CMK (cell line): ENCODE data around the gene ANO6.
"Not testable (repeated sequence)": the region's sequence is repeated elsewhere in the genome, so short reads cannot be mapped to it uniquely, and the experiment has no call there.

ENCODE experiments used
- DNase-seq: peaks from one replicate; pipeline ENCODE4 v3.0.0-alpha.2; 2010; ENCODE audit warnings: low read depth

ANO6 gene

DNA sequence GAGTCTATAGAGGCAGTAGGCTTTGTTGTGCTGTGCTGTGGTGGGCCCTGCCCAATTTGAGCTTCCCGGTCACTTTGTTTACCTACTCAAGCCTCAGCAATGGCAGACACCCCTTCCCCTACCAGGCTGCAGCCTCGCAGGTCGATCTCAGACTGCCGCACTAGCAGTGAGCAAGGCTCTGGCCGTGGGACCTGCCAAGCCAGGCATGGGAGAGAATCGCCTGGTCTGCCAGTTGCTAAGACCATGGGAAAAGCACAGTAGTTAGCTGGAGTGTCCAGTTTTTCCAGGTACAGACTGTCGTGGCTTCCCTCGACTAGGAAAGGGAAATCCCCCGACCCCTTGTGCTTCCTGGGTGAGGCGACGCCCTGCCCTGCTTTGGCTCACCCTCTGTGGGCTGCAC lies 26.3 kb downstream of the ANO6 start:
- DNase-seq: no peak

DNA sequence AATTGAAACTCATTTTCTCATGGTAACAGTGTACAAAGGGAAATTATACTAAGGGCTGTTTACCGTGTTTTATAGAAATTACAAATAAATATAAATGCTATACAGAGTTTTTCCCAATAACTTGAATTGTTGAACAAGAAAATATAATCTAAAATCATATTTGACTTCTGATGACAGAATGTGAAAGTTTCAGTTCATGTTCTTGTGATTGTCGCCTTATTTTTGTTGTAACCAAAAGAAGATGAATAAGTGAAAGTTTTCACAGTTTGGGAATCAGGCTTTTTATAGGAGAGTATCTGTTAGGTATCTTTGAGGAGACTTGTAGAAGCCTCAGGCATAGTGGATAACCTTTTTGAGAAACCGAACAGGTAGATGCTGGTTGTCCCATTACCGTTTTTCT lies 28.1 kb downstream of the ANO6 start:
- DNase-seq: no peak

DNA sequence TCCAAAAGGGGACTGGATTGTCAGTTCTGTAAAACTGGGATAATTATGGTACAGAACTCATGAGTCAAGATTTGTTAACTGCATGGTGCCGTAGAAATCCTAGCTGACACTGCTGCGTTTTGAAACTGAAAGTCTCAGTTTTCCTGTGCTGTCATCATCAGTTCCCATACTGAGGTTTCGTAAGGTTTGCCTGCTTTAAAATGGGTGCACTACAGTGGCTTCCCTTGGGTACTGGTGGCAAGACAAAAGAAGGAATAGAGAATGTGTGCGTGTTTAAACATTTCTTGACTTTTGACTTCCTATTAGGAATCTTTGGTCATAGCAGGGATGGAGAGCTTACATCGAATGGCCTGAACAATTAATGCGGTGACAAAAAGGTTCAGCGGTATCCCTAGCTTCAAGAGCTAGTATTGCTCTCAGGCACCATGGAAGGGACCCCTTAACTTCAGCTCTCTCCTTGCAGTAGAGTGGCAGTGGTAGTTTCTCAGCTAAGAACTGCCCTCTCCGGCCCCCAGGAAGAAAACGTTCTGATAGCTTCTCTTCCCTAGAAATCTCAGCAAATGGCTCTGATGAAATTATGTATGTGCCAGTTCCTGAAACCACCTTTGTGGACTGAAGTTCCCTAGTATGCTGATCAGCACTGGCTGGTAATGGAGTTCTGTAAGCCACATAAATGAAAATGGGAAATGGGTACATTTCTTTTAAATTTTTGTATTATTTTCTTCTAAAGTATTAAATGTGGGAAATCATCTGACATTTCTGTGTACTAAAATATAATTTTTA lies 28.9 kb downstream of the ANO6 start:
- no peak for DNase-seq

DNA sequence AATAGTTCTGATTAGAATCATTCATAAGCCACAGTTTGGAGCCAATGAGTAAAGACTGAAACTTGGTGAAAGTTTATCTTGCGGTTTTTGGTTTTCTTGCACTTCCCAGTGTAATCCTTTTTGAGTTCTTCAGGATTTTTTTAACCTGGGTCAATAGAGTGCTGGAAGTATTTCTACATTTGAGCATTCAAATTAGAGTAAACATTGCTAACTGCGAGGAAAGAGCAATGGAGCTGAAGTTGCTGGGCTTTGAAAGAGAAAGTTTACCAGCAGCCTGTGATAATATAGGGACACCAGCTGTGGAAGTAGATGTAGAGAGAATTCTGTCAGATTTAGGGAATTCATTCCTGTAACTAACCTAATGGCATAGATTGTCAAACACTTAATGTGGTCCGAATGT lies 30.3 kb downstream of the ANO6 start:
- no peak for DNase-seq

DNA sequence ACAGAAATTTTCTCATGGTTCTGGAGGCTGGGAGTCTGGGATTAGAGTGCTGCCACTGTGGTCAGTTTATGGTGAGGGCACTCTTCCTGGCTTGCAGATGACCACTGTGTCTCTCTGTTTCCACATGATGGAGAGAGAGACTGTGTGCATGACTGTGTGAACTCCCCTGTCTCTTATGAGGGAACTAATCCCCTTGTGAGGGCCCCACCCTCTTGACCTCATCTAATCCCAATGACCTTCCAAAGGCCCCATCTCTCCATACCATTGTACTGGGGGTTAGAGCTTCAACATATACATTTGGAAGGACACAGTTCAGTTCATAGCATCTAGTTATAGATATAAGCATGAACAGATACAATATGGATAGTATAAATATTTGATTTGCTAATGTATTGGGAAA lies 31.7 kb downstream of the ANO6 start:
- no peak for DNase-seq

DNA sequence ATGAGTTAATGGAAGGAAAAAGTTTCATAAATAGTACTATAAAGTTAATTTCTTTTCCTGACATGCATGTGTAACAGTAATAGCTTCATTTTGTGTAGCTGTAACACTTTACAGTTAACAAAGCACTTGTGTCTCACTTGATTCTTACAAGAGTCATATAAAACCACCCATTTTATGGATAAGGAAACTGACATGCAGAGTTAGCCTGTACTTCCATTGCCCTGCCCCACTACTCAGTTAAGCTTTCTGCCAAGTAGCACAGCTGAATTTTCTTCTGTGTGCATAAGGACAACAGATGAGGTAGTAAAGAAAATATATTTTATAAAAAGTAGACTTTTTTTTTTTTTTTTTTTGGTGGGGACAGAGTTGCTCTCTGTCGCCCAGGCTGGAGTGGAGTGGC lies 32.2 kb downstream of the ANO6 start:
- DNase-seq: no peak

DNA sequence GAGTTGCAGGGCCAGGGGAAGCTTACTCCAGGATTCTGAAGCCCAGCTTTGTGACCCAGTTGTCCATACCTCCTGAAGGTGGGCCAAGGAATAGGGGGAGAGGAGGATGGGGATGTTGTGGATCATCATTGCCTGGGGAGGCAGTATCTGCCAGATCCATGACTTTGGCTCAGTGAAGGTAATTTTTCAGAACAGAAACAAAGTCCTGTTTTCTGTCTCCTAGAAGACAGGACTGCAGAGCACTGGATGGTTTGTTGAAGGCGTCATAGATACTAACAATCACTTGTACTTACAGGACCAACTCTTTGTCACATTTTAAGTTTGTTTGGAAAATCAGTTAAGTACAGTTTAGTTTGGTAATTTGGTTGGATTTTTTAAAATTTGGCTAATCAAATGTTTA lies 38.4 kb downstream of the ANO6 start:
- DNase-seq: no peak

DNA sequence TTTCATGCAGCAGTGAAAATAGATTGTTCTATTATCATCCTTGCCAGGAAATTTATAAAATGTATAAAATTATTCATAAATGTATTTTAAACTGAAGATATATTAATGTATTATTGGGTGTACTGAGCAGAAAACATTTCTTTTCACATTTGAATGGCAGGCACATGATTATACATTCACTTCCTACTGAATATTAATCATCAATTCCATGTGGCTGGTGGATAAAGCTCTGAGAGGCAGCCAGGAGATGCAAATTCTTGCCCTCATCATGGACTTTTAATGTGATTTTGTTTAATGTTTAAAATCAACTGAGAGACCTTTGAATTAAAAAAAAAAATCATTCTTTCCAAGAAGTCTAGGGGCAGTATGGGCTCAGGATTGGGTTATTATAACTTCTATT lies 40.8 kb downstream of the ANO6 start:
- DNase-seq: no peak

DNA sequence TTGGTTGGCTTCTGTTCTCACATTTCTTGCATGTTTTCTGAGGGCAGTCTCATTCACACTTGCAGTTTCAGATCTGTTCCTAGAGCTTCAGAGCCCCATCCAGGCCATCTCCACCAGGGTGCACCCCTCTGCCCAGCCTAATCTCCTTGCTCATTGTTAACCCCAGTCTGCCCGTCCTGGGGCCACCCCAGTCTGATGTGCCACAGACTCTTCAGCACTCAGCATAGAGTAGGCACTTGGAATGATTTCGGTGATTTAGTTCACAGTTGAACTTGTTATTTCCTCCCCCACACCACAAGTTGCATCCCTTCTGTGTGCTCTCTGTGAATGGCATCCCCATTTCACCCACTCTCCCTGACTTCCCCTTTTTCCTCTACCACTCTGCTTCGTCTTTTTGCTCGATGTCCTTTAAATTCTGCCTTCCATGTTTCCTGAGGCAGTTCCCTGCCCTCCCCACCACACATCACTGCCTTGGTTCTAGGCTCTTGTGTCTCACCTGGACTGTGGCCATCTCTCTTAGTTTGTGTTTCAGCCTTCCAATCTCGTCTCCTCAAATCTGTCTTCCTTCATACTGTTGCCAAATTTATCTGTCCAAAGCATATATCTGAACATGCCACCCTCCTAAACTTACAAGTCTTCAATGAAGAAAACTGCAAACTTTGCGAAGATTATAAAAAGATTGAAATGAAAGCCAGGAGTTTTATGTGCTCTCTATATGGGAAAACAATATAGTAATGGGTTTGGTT lies 41.5 kb downstream of the ANO6 start:
- peak; percentile 9 for DNase-seq

DNA sequence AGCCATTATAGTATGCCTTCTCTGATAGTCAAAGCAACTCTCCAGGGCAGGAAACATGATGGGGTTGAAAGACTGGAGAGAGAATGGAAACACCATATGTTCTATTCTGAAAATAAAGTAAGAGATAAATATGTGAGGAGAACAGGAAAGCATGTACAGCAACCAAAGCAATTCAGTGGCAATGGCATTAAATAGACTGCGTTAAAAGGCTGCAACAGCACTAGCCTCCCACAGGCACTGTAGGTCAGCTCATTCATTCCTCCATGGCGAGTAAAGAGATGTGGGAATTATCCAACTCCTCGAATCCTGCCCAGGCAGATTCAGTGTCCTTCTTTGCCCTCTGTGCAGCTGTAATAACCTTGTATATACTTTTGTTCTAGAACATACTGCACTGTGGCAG lies 43.8 kb downstream of the ANO6 start:
- DNase-seq: no peak

DNA sequence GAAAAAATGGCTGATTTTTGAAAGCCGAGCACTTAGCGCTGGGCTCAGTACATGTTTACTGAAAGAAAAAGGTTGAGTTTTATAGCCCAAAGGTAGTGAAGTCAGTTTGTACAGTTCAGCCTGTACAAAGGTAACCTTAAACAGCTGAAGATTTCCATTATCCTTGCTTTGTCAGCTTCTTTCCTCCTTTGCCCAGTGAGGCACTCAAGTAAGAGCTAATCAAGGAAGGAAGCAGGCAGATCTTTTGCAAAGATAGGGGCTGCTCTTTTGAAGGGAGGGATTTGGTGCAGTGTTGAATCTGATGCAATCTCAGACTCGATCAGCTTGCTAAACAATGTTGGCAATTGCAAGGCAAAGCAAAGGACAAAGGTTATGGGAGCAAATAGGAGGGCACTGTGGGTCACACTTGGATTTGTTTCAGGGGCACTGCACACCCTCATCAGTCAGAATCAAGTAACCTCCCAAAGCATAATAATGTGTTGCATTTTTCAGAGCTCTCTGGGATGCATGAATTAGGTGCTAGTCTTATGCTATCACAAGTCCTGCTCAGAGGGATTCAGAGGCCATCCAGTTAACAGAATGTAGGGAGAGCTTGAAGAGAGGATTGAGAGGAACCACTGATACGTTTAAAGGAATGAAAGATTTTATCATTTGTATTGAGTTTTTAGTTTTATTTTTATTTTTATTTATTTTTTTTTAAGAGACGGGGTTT lies 44.4 kb downstream of the ANO6 start:
- peak; percentile 7 for DNase-seq

DNA sequence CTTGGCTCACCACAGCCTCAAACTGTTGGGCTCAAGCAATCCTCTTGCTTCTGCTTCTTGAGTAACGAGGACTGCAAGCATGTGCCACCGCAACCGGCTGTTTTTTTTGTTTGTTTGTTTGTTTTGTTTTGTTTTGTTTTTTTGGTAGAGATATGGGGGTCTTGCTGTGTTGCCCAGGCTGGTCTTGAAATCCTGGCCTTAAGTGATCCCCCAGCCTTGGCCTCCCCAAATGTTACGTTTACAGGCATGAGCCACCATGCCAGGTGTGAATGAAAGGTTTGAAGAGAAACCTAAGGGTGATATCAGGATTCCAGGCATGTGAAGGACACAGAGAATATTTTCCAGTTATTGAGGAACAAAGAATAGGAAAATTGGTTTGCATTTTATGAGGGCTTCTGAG lies 45.0 kb downstream of the ANO6 start:
- DNase-seq: no peak

DNA sequence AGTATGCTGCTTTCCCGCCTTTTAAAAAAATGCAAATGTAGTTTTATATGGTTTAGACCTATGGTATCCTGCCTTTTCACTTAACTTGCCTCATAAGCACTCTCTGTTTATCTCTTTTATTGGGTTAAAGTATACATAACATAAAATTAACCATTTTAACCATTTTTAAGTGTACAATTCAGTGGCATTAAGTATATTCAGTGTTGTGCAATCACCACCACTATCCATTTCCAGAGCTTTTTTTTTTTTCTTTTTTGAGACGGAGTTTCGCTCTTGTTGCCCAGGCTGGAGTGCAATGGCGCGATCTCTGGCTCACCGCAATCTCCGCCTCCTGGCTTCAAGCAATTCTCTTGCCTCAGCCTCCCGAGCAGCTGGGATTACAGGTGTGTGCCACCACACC lies 46.3 kb downstream of the ANO6 start:
- not testable (repeated sequence) for DNase-seq

DNA sequence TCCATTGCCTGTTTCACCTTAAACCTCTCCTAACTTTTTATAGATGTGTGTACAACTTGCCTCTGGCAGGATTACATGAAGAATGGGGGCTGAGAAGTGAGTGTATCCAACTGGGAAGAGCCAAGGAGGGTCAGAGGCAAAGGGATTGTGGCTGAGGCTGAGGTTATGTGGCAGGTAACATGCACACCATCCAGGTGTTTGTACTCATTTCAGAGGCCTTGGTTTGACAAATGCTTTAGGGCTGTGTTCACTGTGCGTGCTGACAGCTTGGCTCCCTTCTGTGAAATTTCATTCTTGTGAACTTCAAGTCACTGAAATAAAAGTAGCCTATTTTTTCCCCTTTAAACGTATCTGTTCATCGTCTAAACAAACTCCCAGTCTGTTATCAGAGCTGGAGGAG lies 47.7 kb downstream of the ANO6 start:
- DNase-seq: no peak

DNA sequence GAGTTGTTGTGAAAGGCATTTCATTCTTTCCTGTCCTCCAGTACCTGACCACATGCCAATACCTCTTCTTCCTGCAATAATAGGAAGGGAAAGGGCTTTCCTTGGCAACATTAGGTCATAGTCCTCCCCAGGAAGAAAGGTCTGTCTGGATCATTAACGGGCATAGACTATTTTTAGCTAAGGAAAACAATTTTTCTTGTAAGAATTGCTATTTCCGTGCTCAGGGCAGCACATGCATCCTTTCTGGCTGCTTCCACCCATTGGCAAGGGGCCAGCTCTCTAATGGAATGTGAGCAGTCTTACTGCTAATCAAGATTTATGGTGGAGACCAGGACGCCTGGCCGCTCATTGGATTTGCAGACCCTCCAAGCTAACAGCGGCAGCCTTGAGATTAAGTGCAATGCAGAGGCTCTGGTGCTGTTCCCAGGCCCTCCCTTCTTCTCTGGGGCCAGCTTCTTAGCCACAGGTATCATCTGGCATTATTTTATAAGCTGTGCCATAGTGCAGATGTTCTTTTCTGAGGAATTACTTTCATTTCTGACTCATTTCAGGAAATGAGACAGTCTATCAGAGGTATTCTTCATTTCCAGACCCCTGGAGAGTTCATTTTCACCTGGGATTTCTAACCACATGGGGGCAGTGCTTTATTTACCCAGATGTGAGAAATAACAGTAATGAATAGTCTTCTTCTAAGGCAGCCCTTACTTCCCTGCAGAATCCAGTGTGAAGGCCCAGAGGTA lies 52.9 kb downstream of the ANO6 start:
- no peak for DNase-seq

DNA sequence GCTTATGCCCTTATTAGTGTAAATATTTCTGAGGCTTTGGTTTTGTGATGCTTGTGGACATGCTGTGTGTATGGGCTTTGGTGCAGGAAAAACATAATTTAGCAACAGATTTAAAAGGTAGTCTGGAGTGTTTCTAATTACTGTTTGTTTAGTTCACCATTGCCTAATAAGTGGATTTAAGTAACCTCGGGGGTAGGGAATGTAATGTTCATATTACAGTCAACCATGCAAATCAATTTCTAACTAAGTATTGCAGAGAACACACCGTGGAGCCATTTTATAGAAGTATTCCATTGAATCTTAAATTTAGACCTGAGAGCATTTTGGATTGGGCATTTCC lies 53.5 kb downstream of the ANO6 start:
- no peak for DNase-seq

DNA sequence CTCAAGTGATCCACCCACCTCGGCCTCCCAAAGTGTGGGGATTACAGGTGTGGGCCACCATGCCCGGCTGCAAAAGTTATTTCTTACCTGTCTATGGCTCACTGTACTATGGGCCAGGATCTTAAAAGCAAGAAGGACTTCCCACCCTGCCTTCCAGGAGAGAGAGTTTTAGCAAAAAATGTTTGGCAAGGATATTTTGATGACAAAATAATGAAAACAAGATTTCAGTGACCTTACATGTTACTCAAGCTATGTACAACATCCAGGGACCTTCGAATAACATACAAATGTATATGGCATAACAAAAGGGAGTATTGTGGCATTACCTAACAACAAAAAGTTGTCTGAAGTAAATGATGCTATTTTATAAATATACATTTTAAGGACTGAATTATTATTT lies 55.1 kb downstream of the ANO6 start:
- no peak for DNase-seq

DNA sequence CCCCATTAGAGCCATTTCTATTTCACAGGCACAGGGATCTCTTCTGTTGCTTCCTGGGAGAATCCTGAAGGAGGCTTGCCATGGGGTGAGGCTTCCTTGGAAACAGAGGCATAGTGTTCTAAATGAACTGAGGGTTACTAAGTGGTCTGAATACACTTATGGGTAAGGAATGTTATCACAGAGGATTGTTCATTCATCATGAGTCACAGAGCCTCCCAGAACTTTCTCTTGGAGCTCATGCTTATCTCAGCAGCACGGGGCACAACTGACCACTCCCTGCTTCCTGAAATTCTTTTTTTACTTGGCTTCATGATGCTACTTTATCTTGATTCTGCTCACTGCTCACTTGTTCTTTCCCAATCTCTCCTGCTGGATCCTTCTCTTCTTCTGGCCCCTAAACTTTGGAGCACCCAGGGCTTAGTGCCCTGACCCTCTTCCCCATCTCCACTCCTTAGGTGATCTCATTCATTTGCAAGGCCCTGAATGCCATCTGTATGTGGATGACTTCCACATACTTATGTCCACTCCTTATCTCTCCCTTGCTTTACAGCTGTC lies 57.9 kb downstream of the ANO6 start:
- DNase-seq: peak; percentile 32

DNA sequence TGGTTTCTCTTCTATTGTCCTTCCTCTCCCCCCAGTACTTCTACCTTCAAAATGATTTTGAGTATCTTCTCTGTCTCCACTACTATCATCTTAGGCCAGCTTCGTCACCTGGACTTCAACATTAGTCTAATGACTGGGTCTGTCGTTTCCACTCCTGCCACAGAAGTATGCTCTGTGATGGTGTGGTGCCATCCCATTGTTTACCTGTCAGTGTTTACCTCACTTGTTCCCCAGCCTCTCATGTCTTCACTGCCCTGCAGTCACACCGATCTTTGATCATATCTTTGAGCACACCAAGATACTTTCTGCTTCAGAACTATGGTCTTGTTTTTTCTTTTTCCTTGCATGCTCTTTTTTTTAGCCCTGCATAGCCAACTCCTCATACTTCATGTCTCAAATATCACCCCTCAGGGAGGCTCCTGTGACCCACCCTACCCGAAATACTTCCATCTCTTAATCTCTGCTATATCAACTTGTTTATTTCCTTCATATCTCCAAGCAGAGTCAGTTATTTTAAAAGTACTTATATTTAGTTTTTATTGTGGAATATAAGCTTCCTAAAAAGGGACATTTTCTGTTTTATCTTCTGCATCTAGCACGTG lies 60.4 kb downstream of the ANO6 start:
- no peak for DNase-seq

DNA sequence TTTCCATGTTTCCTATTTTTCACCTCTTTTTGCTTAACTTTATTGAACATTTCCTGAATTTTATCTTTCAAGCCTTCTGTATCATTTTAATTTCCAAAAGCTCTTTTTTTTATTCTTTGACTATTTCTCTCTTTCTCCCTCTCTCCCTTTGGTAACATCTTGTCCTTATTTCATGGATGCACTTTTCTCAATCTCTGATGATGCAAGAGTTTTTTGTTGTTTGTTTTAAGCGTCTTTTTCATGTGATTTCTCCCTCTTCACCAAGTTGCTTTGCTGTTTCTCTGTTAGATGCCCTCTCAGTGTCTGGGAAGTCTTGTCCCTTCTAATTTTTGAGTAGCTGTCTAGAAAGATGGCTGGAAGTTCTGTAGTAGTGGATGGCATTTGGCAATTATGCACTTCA lies 62.6 kb downstream of the ANO6 start:
- no peak for DNase-seq

DNA sequence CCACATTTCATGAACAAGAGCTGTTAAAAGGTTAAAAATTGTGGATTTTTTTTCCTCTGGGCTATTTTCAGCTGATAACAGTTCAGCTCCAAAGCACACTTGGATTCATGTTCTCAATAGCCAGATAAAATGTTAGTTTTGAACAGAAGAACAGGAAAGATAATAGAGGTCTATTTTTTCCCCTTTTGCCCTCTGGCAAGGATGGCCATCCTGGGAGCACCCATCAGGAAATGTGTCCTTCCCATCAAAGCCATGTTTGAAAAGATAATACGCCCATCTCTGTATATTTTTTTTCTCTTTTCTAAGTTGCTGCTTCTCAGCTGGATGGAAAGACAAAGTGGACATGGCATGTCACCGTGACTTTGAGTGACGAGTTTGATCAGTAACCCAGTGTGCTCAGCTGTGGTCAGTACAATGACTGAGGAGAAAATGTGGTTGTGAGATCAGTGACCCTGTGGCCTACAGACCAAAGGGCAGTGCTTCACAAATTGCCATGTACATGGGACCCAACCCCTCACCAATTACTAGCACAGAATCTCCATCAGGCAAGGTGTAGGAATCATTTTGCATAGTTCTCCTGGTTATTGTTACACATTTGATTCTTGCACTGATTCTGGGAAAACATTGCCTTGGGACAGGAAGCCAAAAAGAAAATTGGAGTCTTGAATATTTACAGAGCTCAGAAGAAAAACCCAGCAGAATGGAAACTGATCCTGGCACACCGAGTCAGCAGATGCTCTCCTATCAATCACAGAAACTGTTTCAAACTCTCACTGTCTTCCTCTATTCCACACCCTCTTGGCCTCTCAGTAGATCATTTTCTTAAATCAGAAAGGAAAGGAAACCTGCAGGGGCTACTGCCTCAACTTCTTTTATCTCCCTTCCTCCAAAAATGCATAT lies 64.3 kb downstream of the ANO6 start:
- DNase-seq: no peak
